GM19438 (cell line): Measurements from ENCODE around the gene OR2T1.
A peak's percentile ranks its signal among the peaks of the same experiment; 100 is the strongest.
"Not testable (repeated sequence)": the region's sequence is repeated elsewhere in the genome, so short reads cannot be mapped to it uniquely, and the experiment has no call there.

ENCODE experiments used
- ATAC-seq: cut with Tn5 transposase; IDR thresholded peaks from one replicate; pipeline ENCODE4 v1.9.1; 2021; ENCODE audit warnings: low read depth; ENCODE audit not compliant: unreplicated experiment

Gene OR2T1

DNA sequence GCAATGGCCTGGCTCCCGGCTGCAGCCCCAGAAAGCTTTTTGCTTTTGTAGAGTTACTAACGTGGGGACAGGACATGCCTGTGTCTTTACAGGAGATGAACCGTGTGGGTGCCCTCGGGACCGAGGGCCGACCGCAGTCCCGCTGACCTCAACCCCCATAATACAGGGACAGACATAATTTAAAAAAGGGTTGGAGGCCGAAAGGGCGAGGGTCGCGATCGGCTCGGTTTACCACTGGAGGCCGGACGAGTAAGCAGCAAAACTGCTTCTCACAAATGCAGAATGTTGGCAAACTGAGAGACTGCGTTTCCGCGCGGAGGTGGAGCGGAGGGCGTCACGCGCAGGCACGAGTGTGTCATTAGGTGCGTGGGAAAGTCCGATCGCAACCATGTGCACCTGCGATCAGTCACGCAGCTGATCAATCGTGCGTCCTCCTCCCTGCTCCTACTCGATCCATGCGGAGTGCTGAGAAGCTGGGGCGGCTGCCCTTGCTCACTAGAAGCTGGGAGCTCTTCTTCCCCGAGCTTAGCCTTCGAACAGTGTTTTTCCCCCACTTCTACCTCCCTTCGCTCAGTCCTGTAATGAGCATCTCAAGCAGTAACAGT, 31.1 kb downstream of the OR2T1 start:
- ATAC-seq = not testable (repeated sequence)

DNA sequence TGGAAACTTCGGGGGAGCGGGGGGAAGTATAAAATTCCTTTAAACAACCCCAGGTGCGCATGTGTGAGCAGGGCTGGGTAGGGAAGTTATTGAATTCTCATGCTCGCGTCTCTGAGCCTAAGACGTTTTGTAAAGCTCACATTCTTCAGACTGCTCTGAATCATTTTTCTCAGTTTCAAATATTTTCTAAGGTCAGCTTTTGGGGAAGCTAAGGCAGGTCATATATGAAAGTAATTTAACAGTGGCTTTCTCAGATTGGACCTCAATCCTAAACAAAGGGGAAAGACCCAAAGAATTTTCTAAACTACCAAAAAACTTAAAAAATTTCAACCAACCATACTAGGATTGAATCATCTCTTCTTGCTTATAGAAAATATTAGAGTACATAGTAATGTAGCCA, 32.1 kb downstream of the OR2T1 start:
- not testable (repeated sequence) for ATAC-seq

DNA sequence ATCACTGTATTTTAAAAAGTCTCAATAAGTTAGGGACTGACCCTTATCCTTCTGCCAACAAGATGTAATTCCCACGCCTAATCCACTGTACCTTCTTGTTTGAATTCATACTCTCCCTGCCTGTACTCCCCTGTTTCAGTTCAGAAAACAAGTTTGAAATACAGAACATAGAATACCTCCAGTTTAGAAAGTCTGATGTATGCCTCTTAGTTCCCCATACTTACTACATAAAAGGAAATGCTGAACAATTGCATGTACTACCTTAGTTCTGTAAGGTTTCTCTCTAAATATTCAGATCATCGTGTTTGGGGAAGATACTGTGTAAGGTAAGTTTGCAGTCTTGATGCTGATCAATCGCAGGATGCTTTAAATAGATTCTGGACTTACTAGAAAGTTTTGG, 33.5 kb downstream of the OR2T1 start:
- ATAC-seq = not testable (repeated sequence)

DNA sequence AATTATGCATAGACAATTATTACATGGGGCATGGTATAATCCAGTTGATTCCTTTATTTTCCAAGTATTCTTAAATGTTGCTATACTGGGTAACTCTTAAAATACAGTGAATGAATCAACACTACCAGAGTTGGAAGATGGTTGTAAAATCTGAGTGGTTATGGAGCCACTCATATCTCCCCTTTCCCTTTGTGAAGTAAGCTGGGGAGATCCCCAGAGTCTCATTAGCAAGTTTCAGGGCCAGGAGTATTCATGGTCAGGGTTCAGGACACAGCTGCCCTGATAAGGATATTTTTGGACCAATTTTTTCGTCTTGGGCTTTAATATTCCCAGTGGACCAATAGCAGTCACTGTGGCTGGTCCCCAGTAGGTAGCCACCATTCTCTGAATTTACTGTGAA, 35.8 kb downstream of the OR2T1 start:
- ATAC-seq = not testable (repeated sequence)

DNA sequence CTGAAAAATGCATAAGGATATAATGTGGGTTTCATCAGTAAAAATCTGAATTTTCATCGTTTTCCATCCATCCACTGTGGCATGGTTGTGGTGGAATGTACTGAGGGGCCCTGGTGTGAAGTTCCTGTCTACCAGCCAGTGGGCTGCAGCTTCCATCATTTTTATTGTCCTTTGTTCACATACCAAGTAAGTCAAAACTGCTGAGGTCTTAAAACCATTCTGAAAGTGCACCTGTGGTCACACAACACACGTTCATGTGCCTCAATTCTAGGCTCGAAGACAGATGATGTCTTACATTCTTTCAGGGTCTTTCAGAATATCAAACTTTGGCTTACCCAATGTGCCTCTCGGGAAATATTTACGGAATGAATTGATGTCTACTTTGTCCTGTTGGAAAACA, 36.4 kb downstream of the OR2T1 start:
- not testable (repeated sequence) for ATAC-seq

DNA sequence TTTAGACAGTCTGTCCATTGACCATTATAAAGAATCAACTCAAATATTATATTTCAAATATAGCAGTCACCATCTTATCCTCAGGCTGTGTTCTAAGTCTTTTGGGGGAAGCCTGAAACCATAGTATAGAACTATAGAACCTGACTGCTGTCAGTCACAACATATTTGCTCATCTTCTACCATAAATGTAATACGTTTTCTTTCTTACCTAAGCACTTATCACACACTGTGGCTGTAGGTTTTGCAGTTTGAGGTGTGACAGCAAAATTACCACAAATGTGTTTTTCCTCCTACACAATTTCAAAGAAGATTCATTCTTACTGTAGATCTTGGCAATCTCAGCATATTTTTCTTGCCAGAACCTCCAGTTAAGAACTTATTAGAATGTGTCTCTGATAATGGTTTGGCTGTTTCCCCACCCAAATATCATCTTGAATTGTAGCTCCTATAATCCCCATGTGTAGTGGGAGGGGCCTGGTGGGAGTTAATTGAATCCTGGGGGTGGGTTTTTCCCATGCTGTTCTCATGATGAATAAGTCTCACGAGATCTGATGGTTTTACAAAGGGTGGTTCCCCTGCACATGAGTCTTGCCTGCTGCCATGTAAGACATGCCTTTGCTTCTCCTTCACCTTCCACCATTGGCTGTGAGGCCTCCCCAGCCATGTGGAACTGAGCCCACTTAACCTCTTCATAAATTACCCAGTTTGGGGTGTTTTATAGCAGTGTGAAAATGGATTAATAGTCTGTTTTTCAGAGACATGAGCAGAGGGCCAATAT, 39.8 kb downstream of the OR2T1 start:
- not testable (repeated sequence) for ATAC-seq

DNA sequence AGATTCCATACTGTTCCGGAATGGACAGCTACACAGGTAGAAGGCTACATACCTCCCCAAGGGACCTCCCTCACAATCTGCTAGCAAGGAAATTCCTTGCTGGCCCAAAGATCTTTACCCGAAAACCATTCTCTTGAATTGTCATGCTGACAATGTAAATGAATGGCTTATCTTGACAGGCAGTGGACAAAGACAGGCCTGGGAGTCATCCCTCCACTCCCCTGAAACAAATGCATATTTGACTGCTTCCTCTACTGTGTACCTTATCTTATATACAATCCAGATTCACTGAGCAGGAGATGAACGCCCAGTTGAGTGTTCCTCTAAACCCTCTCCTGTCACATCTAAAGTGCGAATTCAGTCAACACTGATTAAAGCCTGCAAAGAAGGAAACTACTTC, 41.8 kb downstream of the OR2T1 start:
- ATAC-seq = not testable (repeated sequence)

DNA sequence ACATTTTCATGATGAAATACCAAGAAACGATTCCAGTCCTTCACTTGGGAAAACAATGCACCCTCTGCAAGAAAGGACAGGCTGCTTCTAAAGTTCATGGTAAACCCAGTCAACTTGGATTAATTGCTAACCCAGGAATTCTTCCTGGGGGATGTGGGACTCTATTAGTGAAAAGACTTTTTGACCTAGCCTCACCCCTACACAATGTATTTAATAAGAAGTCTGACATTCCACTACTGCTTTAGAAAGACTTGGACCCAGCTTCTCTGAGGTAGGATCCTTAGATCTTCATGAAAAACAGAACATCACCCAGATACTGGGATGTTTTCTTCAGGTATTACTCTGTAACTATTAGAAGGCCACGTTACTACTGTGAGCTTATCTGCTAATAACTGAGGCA, 42.6 kb downstream of the OR2T1 start, which contains the start of gene OR2T2:
TSS of gene OR2T2 (plus strand) at position 239 of the 400 bp plus-strand sequence. CDS start 7,161 bp downstream, outside the sequence.
- ATAC-seq = not testable (repeated sequence)

DNA sequence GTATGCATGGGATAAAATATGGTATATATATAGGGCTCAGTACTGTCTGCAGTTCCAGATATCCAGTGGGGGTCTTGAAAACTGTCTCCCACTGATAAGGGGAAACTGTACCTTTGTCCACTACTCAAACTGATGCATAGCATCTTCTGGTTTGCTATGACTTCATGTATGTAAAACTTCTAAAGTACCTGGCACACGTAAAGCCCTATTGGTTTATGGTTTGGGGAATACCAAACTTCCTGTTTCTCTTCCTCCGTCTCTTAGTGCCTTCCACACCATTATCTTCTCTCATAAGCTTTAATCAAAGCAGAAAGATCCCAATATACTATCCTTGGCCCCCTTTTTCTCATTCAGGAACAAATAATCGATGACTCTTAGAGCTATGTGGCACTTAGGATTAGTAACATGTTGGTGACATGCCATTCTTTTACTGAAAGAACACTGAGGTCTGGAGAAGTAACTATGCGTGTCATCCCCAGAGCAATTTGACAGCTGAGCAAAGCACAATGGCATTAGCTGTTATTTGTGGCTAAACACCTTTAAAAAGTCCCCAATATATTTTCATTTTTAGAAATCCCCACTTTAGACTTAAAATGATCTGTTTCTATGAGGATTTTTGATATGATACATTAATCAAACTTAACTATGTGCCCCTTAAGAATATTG, 45.7 kb downstream of the OR2T1 start:
- ATAC-seq = peak; percentile 43

DNA sequence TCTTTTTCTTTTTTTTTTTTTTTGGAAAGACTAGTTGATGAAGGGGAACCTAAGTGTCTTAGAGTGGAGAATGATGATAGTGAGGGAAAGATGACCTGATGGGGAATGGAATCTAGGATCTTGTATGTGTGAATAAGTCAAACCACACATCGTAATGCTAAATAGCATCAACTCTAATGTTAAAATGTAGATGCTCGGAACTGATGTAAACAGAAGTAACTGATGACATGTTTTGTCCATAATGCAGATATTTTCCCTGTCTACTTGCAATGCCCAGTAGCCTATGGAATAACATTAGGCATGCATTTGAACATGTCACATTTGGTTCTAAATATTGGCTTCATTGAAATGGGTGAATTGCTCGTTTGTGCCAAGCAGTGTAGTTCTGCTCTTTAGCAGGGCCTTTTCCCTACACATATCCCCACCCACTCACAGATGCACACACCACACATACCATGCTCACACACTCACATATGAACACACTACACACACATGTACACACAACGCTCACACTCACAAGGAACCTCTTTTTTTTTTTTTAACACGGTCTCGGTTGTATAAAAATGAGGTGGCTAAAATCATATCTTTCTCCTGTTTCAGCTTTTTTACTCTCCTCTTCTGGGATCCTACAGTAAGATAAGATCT, 47.1 kb downstream of the OR2T1 start:
- ATAC-seq = not testable (repeated sequence)

DNA sequence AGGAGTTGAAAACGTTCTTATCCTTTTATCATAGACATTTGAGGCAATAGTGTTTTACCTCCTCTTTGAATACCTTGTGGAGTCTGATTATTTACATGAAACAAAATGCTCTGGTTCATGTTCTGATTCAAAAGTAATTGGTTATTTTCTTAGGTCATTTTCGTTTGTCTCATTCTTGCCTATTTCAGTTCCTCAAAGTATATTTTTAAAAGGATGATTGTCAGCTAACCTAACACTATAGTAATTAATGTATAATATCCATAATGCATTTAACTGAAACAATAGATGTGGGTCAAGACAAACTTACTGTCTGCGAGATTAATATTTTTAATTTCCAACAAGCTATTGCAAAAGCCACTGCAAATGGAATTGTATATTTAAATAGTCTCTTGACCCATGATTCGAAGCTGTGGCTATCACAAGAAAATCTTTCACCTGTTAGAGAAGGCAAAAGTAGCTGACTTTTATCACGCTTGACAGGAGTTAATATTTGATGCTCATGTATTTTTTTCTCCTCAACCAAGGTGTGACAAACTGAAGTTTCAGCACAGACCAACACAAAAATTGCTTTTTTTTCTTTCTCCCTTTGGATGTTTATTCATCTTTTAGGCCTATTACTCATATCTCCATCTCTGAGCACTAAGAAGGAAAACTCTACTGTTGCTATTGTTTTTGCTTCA, 47.8 kb downstream of the OR2T1 start:
- peak; percentile 52 for ATAC-seq

DNA sequence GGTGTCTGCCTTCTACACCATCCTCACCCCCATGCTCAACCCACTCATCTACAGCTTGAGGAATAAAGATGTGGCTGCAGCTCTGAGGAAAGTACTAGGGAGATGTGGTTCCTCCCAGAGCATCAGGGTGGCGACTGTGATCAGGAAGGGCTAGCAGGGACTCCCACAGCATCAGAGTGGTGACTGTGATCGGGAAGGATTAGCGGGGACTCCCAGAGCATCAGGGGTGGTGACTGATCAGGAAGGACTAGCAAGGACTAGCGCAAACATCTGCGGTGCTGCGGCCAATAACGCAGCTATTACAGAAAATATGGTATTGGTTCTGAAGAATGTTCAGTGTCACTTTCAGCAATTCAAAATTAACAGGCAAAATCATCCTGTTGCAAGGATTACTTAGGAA, 50.8 kb downstream of the OR2T1 start:
- ATAC-seq = not testable (repeated sequence)

DNA sequence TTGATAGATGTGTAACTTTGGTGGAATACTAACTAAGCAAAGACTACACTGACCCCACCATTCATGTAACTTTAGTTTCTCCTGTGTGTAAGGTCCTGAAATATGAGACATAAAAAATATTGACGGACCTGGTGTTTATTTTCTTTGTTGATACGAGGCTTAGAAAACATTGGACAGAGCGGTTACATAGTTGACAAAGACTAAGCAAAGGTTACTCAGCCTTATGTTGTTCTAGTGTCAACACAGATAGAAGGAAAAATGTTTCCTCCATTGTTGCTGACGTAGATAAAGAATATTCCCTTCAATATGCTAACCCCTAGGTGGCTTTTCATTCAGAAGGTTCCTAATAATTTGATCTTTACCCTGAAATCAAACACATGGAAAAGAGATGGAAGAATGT, 52.2 kb downstream of the OR2T1 start:
- not testable (repeated sequence) for ATAC-seq

DNA sequence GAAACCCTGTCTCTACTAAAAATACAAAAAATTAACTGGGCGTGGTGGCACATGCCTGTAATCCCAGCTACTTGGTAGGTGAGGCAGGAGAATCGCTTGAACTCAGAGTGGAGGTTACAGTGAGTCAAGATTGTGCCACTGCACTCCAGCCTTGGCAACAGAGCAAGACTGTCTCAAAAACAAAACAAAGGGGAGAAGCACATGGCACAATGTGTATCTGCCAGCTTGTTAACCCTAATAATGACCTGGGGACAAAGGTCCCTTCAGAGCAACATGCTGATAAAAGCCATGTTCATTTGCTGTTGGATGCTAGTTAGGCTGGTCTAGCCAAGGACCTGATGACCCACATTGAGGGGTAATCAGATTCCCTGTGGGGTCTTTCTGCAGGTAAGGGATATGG, 53.8 kb downstream of the OR2T1 start:
- not testable (repeated sequence) for ATAC-seq
